HG03460 (cell line): ENCODE measurements around the gene WDR55.
A peak's percentile ranks its signal among the peaks of the same experiment; 100 is the strongest.
"Not testable (repeated sequence)": the region's sequence is repeated elsewhere in the genome, so short reads cannot be mapped to it uniquely, and the experiment has no call there.

Experiments used
- ATAC-seq: cut with Tn5 transposase; IDR thresholded peaks from one replicate; pipeline ENCODE4 v1.9.1; 2021; ENCODE audit not compliant: unreplicated experiment

The WDR55 gene

GRCh38 chr5:140707812-140708211 is 43.1 kb downstream of the WDR55 start:
- no peak for ATAC-seq

- not testable (repeated sequence) for ATAC-seq
Observed at GRCh38 chr5:140708787-140709186, 44.1 kb downstream of the WDR55 start.

GRCh38 chr5:140710899-140711552 is 46.3 kb downstream of the WDR55 start:
- peak; percentile 90 for ATAC-seq

GRCh38 chr5:140711794-140712193 is 47.1 kb downstream of the WDR55 start:
- no peak for ATAC-seq

- no peak for ATAC-seq
Observed at GRCh38 chr5:140713562-140714094, 48.9 kb downstream of the WDR55 start.

- ATAC-seq, result not testable (repeated sequence)
Observed at GRCh38 chr5:140716238-140716637, 51.5 kb downstream of the WDR55 start.

GRCh38 chr5:140718266-140718592 is 53.5 kb downstream of the WDR55 start:
- no peak for ATAC-seq

- not testable (repeated sequence) for ATAC-seq
Observed at GRCh38 chr5:140720738-140721137, 56.0 kb downstream of the WDR55 start.

GRCh38 chr5:140721395-140721794 is 56.7 kb downstream of the WDR55 start:
- ATAC-seq, result not testable (repeated sequence)
